Renal cortical epithelial cell (primary cell): Measurements from ENCODE around the gene LIN28A. TPM values are rescaled to one million over a fixed set of nuclear protein-coding genes. Genes with fewer than 3 reads are reported as not detected.

ENCODE experiments used
- total RNA-seq: library from RNA; depleted of rRNA; stranded (reverse); fragments of >200 nt; gene quantifications from 2 replicates; pipeline ENCODE4 v1.2.3, GENCODE V29; 2014

Gene LIN28A
- total RNA-seq, 1 donor from 2014 or later: not detected

Other genes with a start within 250 kb of the LIN28A start
- gene C1orf232, start 241.9 kb upstream of the LIN28A start, total RNA-seq: not detected in 2 replicates
- gene ZNF593, start 240.9 kb upstream of the LIN28A start, total RNA-seq: 6.7 and 15.6 TPM in 2 replicates
- not detected in 2 replicates for gene ZNF593OS, start 239.0 kb upstream of the LIN28A start, total RNA-seq
- 5.2 and 6.4 TPM in 2 replicates for gene CNKSR1, start 233.3 kb upstream of the LIN28A start, total RNA-seq
- gene CATSPER4, start 220.2 kb upstream of the LIN28A start, total RNA-seq: not detected in 2 replicates
- gene CEP85, start 176.6 kb upstream of the LIN28A start, total RNA-seq: 6.6 and 9.4 TPM in 2 replicates
- gene SH3BGRL3, start 130.7 kb upstream of the LIN28A start, total RNA-seq: 12.8 and 17.5 TPM in 2 replicates
- gene UBXN11, start 104.2 kb upstream of the LIN28A start, total RNA-seq: 1.9 and 9.6 TPM in 2 replicates
- gene CD52, start 92.9 kb upstream of the LIN28A start, total RNA-seq: not detected in 2 replicates
- 0.35 and 7.1 TPM in 2 replicates for gene CRYBG2, start 56.7 kb upstream of the LIN28A start, total RNA-seq
- not detected in 2 replicates for gene ZNF683, start 38.1 kb upstream of the LIN28A start, total RNA-seq
- gene DHDDS, start 21.5 kb downstream of the LIN28A start, total RNA-seq: 39.1 and 43.9 TPM in 2 replicates
- 63.2 and 94.5 TPM in 2 replicates for gene HMGN2, start 61.6 kb downstream of the LIN28A start, total RNA-seq
- 81.5 and 105 TPM in 2 replicates for gene RPS6KA1, start 118.9 kb downstream of the LIN28A start, total RNA-seq